Thyroid gland (tissue), 4 donors: ENCODE results near the gene SPINK9.

Experiments used
- CTCF ChIP-seq, 6 experiments: fragments of 200-600 bp in 3 of 6; fragments of 450-650 bp in 3 of 6; sonication (generic) in 3 of 6; IDR thresholded peaks; one replicate each; pipeline ENCODE4 v1.5.1; 2016 to 2019; ENCODE audit warnings: antibody characterized with exemption in 6 of 6, mild to moderate bottlenecking in 2 of 6, inconsistent platforms in 1 of 6, moderate library complexity in 1 of 6
- POLR2A ChIP-seq, 2 donors: fragments of 450-650 bp; IDR thresholded peaks; one replicate each; pipeline ENCODE4 v1.6.1; 2017; ENCODE audit warnings: antibody characterized with exemption in 2 of 2, mild to moderate bottlenecking in 2 of 2, moderate library complexity in 1 of 2

- TF ChIP-seq CTCF (IDR thresholded peaks at IDR 0.05): no peak
- no peak for TF ChIP-seq POLR2A (IDR thresholded peaks at IDR 0.05)
Measured at GRCh38 chr5:148297731-148298130, 37.6 kb upstream of the SPINK9 start.
